Brain microvascular endothelial cell (primary cell): ENCODE measurements around the gene GRPEL1.

ENCODE experiments used
- DNase-seq: peaks from one replicate; pipeline ENCODE4 v3.0.0-alpha.2; 2020
- H3K27ac ChIP-seq: fragments of 250-450 bp; sonication (Bioruptor Pico); 2 replicates; pipeline ENCODE4 v1.5.1; 2020; ENCODE audit warnings: mild to moderate bottlenecking, moderate library complexity
- H3K27me3 ChIP-seq: fragments of 250-450 bp; sonication (Bioruptor Pico); replicated peaks from 2 replicates; pipeline ENCODE4 v1.5.1; 2020; ENCODE audit warnings: mild to moderate bottlenecking
- H3K36me3 ChIP-seq: fragments of 250-450 bp; sonication (Bioruptor Pico); replicated peaks from 2 replicates; pipeline ENCODE4 v1.5.1; 2020; ENCODE audit warnings: mild to moderate bottlenecking
- H3K4me3 ChIP-seq: 2 replicates; pipeline ENCODE4 v1.5.1; 2011; ENCODE audit warnings: low read depth, mild to moderate bottlenecking, control low read depth, low read length, moderate library complexity
- CTCF ChIP-seq: IDR thresholded peaks from 2 replicates; pipeline ENCODE4 v1.5.1; 2011; ENCODE audit warnings: low read depth, mild to moderate bottlenecking, moderate library complexity, low read length, control low read depth, inconsistent platforms; ENCODE audit errors: missing control alignments
- in situ Hi-C: cut with HindIII; loops from 2 replicates; pipeline ENCODE4 v1.10.0; 2017; ENCODE audit warnings: low sequenced_read_pairs, low pct_ligation_motif_present

GRPEL1 gene

GRCh38 chr4:7060346-7061150, 7.3 kb downstream of the GRPEL1 start:
- H3K27me3 ChIP-seq, result no peaks in the 10 kb centered on the region
- no peak overlapping the region for H3K27ac ChIP-seq
- no peak overlapping the region for H3K4me3 ChIP-seq
- peaks cover 53% of the 10 kb centered on the region for H3K36me3 ChIP-seq
- DNase-seq, result no peak
- in situ Hi-C loops, result no loop called here
- no peak for TF ChIP-seq CTCF

- Histone ChIP-seq H3K4me3 (no peak overlapping the region), H3K36me3 (peaks cover 49% of the 10 kb centered on the region), H3K27me3 (no peaks in the 10 kb centered on the region), H3K27ac (no peak overlapping the region)
- no peak for TF ChIP-seq CTCF
- in situ Hi-C loops, result no loop called here
- no peak for DNase-seq
Measured at GRCh38 chr4:7059662-7060061, 8.2 kb downstream of the GRPEL1 start.

GRCh38 chr4:7058792-7059191, 9.1 kb downstream of the GRPEL1 start:
- no peak for DNase-seq
- in situ Hi-C loops, result no loop called here
- H3K27me3 ChIP-seq, result no peaks in the 10 kb centered on the region
- peaks cover 52% of the 10 kb centered on the region for H3K36me3 ChIP-seq
- no peak overlapping the region for H3K4me3 ChIP-seq
- no peak for TF ChIP-seq CTCF
- H3K27ac ChIP-seq, result no peak overlapping the region

GRCh38 chr4:7055990-7056325, 11.9 kb downstream of the GRPEL1 start:
- Histone ChIP-seq H3K27me3 (no peaks in the 10 kb centered on the region), H3K4me3 (no peak overlapping the region), H3K27ac (no peak overlapping the region), H3K36me3 (peaks cover 41% of the 10 kb centered on the region)
- in situ Hi-C loops, result no loop called here
- no peak for DNase-seq
- no peak for TF ChIP-seq CTCF

- TF ChIP-seq CTCF, result no peak
- no peaks in the 10 kb centered on the region for H3K27me3 ChIP-seq
- H3K27ac ChIP-seq, result no peak overlapping the region
- peaks cover 36% of the 10 kb centered on the region for H3K36me3 ChIP-seq
- no peak for DNase-seq
- in situ Hi-C loops, result no loop called here
- no peak overlapping the region for H3K4me3 ChIP-seq
Measured at GRCh38 chr4:7055111-7055989, 12.5 kb downstream of the GRPEL1 start.
